Lower leg skin (tissue), 4 donors: Measurements from ENCODE around the gene POLR3A. TPM values are rescaled to one million over a fixed set of nuclear protein-coding genes. Genes with fewer than 3 reads are reported as not detected.
"Not testable (repeated sequence)": the region's sequence is repeated elsewhere in the genome, so short reads cannot be mapped to it uniquely, and the experiment has no call there.

Source experiments
- DNase-seq, 2 donors: peaks; one replicate each; pipeline ENCODE4 v3.0.0-alpha.2; 2019; ENCODE audit warnings: low spot score in 2 of 2
- H3K4me3 ChIP-seq: fragments of 200-600 bp; sonication (generic); 2 replicates; pipeline ENCODE4 v1.5.1; 2017; ENCODE audit warnings: mild to moderate bottlenecking, low read depth; ENCODE audit not compliant: poor library complexity, severe bottlenecking
- POLR2A ChIP-seq, 2 donors: fragments of 450-650 bp; IDR thresholded peaks; one replicate each; pipeline ENCODE4 v1.6.1; 2016 to 2017; ENCODE audit warnings: antibody characterized with exemption in 2 of 2, mild to moderate bottlenecking in 1 of 2, moderate library complexity in 1 of 2
- WGBS, 2 donors: methylation state at CpG; one replicate each; pipeline ENCODE4 v1.1.5; 2018; 5-methylcytosine and 5-hydroxymethylcytosine counted together
- intact Hi-C: fragments of 100-400 bp; cut with DNase I; formaldehyde crosslinking; loops from one replicate; pipeline ENCODE4 v1.15.0; 2023; ENCODE audit warnings: low total_unique reads
- total RNA-seq, 4 donors: library from RNA; depleted of rRNA; stranded (reverse); fragments of >200 nt; gene quantifications; one replicate each; pipeline ENCODE4 v1.1.0, GENCODE V29; 2016
- TF ChIP-seq, protein P1 (sequence below), 3 donors: fragments of 450-650 bp; IDR thresholded peaks; one replicate each; pipeline ENCODE4 v1.5.1; 2016; ENCODE audit warnings: antibody characterized with exemption in 3 of 3, mild to moderate bottlenecking in 3 of 3, moderate library complexity in 2 of 3

The POLR3A gene
- total RNA-seq, 4 donors from 2014 or later = 8.7 to 11.1 (median 10.9) TPM

DNA sequence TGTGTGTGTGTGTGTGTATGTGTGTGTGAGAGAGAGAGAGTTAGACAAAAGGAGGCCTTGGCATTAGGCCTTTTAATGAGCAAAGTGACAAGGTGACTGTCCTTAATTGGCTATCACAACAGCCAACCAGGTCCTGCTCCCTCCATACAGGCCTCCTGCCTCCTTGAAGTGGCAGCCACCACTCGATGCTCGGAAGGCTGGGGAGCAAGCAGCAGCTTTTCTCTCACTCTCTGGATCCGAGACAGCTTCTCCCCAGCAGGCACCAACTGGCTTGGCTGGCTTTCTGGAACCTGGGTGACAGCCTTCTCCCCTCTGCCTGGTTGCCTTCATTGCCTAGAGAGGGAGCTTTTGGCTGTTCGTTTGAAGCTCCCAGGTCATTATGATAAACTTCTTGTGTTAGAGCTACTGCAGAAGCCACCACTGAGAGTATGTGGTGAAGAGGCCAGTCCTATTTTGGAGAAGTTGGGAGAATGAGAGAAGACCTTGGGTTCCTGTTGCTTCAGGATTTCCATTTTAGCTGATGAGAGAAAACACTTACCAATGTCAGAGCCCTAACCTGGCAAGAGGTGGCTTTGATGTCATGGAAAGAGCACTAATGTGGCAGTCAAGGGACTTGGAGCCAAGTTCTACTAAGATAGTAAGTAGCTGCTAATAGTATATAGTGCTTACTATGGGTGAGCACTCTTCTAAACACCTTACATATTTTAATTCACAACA is 42.0 kb upstream of the POLR3A start:
- intact Hi-C loops = no loop called here
- WGBS, 2 donors = 72 to 79% methylated on average over 4 of the region's 4 CpGs
- no peak overlapping the region for H3K4me3 ChIP-seq
- no peak for DNase-seq
- TF ChIP-seq, protein P1, sequence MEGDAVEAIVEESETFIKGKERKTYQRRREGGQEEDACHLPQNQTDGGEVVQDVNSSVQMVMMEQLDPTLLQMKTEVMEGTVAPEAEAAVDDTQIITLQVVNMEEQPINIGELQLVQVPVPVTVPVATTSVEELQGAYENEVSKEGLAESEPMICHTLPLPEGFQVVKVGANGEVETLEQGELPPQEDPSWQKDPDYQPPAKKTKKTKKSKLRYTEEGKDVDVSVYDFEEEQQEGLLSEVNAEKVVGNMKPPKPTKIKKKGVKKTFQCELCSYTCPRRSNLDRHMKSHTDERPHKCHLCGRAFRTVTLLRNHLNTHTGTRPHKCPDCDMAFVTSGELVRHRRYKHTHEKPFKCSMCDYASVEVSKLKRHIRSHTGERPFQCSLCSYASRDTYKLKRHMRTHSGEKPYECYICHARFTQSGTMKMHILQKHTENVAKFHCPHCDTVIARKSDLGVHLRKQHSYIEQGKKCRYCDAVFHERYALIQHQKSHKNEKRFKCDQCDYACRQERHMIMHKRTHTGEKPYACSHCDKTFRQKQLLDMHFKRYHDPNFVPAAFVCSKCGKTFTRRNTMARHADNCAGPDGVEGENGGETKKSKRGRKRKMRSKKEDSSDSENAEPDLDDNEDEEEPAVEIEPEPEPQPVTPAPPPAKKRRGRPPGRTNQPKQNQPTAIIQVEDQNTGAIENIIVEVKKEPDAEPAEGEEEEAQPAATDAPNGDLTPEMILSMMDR (IDR thresholded peaks at IDR 0.05) = no peak
- TF ChIP-seq POLR2A (IDR thresholded peaks at IDR 0.05) = no peak

DNA sequence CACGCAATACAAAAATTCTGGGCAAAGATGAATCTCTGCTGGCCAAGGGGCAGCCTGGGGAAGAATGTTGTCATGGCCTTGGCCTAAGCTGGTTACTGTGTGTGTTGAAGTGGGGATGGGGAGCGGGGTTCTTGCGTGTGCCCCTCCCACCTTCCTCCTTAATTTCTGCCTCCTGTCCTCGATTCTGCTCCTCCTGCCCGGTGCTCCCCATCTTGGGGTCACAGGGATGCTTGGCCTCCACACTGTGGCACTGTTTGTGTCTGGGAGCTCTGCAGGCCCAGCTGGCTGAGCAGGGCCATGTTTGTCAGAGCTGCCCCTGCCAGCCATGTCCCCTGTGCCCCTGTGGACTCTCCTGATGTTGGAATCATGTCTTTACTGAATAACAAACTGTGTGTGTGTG is 41.4 kb upstream of the POLR3A start:
- no peak for TF ChIP-seq POLR2A (IDR thresholded peaks at IDR 0.05)
- TF ChIP-seq, protein P1 (IDR thresholded peaks at IDR 0.05) = no peak
- DNase-seq = no peak
- H3K4me3 ChIP-seq = no peak overlapping the region
- WGBS, 2 donors = 92 to 94% methylated on average over 5 of the region's 5 CpGs
- intact Hi-C loops = no loop called here

DNA sequence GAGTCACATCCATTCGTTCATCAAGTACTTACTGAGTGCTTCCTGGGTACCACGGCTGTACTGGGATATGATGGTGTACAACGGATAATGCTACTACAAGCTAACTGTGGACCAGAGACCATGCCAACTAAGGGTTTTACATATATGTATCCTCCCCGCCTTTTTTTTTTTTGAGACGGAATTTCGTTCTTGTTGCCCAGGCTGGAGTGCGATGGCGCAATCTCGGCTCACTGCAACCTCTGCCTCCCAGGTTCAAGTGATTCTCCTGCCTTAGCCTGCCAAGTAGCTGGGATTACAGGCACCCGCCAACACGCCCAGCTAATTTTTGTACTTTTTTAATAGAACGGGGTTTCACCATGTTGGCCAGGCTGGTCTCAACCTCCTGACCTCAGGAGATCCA is 40.7 kb upstream of the POLR3A start:
- intact Hi-C loops = not testable (repeated sequence)

DNA sequence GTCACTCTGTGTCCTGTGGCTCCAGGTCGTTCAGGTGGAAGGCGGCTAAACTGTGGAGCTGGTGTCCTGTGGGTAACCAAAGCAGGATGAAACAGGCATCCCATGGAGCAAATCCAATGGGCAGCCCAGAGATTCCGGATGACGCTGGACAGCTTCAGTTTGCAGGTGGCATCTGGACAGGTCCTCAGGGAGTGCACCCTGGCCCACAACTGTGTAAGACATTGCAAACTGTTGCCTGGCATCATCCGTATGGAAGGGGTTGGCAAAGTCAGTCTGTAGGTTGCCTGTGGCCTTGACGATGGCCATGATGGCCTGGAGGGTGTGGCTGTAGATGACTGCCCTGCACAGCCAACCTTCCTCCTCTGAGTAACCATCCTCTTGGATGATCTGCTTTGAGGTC is 39.8 kb upstream of the POLR3A start:
- intact Hi-C loops = no loop called here
- 95 to 96% methylated on average over 6 of the region's 6 CpGs for WGBS, 2 donors
- TF ChIP-seq, protein P1 (IDR thresholded peaks at IDR 0.05) = no peak
- TF ChIP-seq POLR2A (IDR thresholded peaks at IDR 0.05) = no peak
- no peak overlapping the region for H3K4me3 ChIP-seq
- DNase-seq = no peak

More for the DNA sequence above, 40.7 kb upstream of the POLR3A start:
- DNase-seq, H3K4me3 ChIP-seq: not testable (repeated sequence)
- WGBS, 2 donors = 84 to 88% methylated on average over 12 of the region's 12 CpGs

DNA sequence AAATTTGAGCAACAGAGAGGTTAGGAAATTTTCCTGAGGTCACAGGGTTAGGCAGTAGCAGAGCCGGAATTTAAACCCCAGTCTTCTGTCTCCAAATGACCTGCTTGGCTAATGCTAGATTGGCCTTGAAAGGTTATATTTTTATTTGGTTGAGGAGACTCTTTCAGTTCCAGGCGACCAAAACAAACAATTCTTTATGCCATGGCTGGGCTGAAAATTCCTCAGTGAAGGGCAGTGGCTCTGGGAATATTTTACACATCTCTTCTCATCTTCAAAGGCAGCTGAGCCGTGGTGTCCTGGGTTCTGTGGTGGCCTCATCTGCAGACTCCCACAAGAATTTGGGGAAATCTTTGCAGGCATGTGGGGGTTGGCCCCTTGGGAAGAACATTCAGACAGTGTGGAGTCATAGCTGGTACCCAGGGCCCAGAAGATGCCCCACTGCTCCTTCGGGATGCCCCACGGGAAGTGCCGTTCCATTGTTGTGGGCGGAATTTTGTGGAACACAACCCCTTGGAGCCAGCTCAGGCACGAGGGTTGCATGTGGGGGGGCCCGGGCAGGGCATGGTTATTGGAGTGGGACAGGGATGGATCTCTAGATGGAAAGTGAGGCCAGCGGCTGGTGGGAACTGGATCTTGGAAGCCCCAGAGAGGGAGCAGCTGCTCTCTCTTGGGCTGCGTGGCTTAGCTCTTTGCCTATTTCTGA is 37.6 kb upstream of the POLR3A start:
- no peak for DNase-seq
- 87 to 90% methylated on average over 11 of the region's 11 CpGs for WGBS, 2 donors
- TF ChIP-seq, protein P1 (IDR thresholded peaks at IDR 0.05) = no peak
- no peak for TF ChIP-seq POLR2A (IDR thresholded peaks at IDR 0.05)
- no peak overlapping the region for H3K4me3 ChIP-seq
- intact Hi-C loops = no loop called here

DNA sequence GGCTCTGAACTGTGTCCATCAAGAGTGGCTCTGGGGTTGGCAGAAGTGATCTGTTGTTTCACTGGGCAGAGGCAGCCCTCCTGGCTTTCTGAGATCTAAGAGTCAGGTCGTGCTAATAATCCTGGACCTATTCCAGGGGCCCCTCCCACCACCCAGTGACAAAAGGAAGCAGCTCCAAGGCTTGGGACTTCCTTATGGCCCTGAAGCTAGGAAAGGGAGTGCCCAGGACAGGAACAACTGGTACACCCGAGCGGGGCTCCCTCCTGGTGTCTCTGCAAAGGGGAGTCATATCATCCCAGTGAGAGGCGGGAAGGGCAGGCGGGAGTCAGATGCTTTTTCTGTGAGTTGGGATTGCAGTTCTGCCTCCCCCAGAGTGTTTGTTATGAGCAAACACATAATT is 36.7 kb upstream of the POLR3A start:
- 39 to 55% methylated on average over 5 of the region's 5 CpGs for WGBS, 2 donors
- DNase-seq = no peak
- intact Hi-C loops = no loop called here
- TF ChIP-seq POLR2A (IDR thresholded peaks at IDR 0.05) = no peak
- TF ChIP-seq, protein P1 (IDR thresholded peaks at IDR 0.05) = no peak
- no peak overlapping the region for H3K4me3 ChIP-seq
